Endothelial cell (in vitro differentiated cells): Measurements from ENCODE around the gene BMPER. TPM values are rescaled to one million over a fixed set of nuclear protein-coding genes. Genes with fewer than 3 reads are reported as not detected.

Experiments used
- DNase-seq: peaks from one replicate; pipeline ENCODE4 v3.0.0; 2021; ENCODE audit warnings: low spot score
- H3K27ac Mint-ChIP-seq: one replicate; pipeline ENCODE4 v1.8.0; 2021; ENCODE audit warnings: mixed read lengths, inconsistent platforms; ENCODE audit not compliant: unreplicated experiment
- H3K27me3 Mint-ChIP-seq: one replicate; pipeline ENCODE4 v1.8.0; 2021; ENCODE audit warnings: mild to moderate bottlenecking, moderate library complexity, mixed read lengths, inconsistent platforms; ENCODE audit not compliant: unreplicated experiment
- H3K36me3 Mint-ChIP-seq: one replicate; pipeline ENCODE4 v1.8.0; 2021; ENCODE audit warnings: mild to moderate bottlenecking, low read depth, mixed read lengths, inconsistent platforms; ENCODE audit not compliant: unreplicated experiment
- H3K4me1 Mint-ChIP-seq: one replicate; pipeline ENCODE4 v1.8.0; 2021; ENCODE audit warnings: mild to moderate bottlenecking, mixed read lengths, inconsistent platforms; ENCODE audit not compliant: unreplicated experiment
- H3K4me3 Mint-ChIP-seq: one replicate; pipeline ENCODE4 v1.8.0; 2021; ENCODE audit warnings: mild to moderate bottlenecking, mixed read lengths, inconsistent platforms; ENCODE audit not compliant: unreplicated experiment
- H3K9me3 Mint-ChIP-seq: one replicate; pipeline ENCODE4 v1.8.0; 2021; ENCODE audit warnings: mixed read lengths, inconsistent platforms; ENCODE audit not compliant: unreplicated experiment
- total RNA-seq: library from RNA; stranded (reverse); fragmentation: NEBNext Ultra II Directional; extraction: Animal tissue kit (Norgen Biotek cat#: 25700); gene quantifications from one replicate; pipeline ENCODE4 v1.2.1, GENCODE V29; 2021; ENCODE audit not compliant: unreplicated experiment
- TF ChIP-seq, protein P1 (sequence below): fragments of 200-600 bp; sonication (generic); IDR thresholded peaks from one replicate; pipeline ENCODE4 v1.5.0; 2021; ENCODE audit warnings: antibody characterized with exemption; ENCODE audit not compliant: unreplicated experiment

BMPER gene
- total RNA-seq, 1 donor from 2014 or later, result 2.5 TPM

DNA sequence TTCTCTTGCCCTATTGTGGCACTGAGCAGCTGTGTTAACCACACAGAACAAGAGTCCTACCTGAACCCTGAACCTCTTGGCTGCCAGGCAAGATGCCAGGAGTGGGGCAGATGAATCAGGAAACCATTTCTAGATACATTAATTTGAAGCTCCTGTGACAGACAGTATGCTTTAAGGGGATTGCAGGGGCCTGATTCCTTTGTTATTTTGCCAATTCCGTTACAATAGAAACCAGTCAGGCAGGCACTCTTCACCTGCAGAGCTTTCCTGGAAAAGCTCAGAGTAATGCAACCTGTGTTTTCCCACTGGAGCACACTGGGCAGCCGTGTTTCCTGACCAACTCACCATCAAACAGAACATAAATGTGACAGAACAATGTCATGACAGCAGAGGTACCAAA is 233.1 kb downstream of the BMPER start:
- Mint-ChIP-seq H3K4me1 (peaks cover 3% of the 10 kb centered on the region), H3K27me3 (no peaks in the 10 kb centered on the region), H3K27ac (no peak overlapping the region), H3K36me3 (no peaks in the 10 kb centered on the region), H3K9me3 (no peaks in the 10 kb centered on the region), H3K4me3 (no peak overlapping the region)
- no peak for DNase-seq
- TF ChIP-seq, protein P1, sequence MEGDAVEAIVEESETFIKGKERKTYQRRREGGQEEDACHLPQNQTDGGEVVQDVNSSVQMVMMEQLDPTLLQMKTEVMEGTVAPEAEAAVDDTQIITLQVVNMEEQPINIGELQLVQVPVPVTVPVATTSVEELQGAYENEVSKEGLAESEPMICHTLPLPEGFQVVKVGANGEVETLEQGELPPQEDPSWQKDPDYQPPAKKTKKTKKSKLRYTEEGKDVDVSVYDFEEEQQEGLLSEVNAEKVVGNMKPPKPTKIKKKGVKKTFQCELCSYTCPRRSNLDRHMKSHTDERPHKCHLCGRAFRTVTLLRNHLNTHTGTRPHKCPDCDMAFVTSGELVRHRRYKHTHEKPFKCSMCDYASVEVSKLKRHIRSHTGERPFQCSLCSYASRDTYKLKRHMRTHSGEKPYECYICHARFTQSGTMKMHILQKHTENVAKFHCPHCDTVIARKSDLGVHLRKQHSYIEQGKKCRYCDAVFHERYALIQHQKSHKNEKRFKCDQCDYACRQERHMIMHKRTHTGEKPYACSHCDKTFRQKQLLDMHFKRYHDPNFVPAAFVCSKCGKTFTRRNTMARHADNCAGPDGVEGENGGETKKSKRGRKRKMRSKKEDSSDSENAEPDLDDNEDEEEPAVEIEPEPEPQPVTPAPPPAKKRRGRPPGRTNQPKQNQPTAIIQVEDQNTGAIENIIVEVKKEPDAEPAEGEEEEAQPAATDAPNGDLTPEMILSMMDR, result no peak

DNA sequence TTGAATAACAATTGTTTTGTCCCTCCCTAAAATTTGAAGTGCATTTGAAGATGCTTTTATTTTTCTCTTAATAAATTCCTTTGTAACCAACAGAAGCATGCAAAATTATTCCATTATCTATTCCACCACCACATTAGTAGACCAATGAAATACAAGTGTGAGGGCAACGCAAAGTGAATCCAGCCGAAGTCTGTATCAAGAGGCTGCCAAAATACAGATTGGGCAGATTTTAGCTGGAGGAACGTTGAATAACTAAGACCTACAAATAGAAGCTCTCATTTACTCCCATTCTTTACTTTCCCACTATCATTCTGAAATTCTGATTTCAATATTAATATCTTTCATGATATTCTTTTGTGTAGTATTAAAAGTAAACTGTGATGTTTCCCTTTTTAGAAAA is 233.7 kb downstream of the BMPER start:
- no peaks in the 10 kb centered on the region for H3K9me3 Mint-ChIP-seq
- no peaks in the 10 kb centered on the region for H3K36me3 Mint-ChIP-seq
- peaks cover 3% of the 10 kb centered on the region for H3K4me1 Mint-ChIP-seq
- TF ChIP-seq, protein P1, result no peak
- no peak overlapping the region for H3K4me3 Mint-ChIP-seq
- DNase-seq, result no peak
- no peaks in the 10 kb centered on the region for H3K27me3 Mint-ChIP-seq
- no peak overlapping the region for H3K27ac Mint-ChIP-seq

DNA sequence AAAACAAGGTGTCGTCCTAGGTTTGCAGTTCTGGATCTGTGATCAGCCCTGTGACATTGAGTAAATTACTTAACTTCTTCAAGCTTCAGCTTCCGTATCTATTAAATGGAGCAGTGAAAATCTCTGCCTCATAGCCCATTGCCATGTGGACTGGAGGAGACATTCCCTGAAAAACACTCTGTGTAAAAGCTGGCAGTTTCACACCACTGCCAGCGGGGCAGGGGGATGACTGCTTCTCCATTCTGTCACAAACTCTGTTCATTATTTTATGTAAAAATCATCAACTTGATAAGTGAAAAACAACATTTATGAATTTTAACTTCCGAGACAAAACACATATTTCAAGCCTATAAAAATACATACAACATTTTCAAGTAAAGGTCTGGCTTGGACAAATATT is 234.7 kb downstream of the BMPER start:
- DNase-seq, result no peak
- H3K36me3 Mint-ChIP-seq, result no peaks in the 10 kb centered on the region
- no peak overlapping the region for H3K4me3 Mint-ChIP-seq
- H3K4me1 Mint-ChIP-seq, result peaks cover 2% of the 10 kb centered on the region
- TF ChIP-seq, protein P1, result no peak
- H3K27ac Mint-ChIP-seq, result no peak overlapping the region
- no peaks in the 10 kb centered on the region for H3K27me3 Mint-ChIP-seq
- H3K9me3 Mint-ChIP-seq, result no peaks in the 10 kb centered on the region

DNA sequence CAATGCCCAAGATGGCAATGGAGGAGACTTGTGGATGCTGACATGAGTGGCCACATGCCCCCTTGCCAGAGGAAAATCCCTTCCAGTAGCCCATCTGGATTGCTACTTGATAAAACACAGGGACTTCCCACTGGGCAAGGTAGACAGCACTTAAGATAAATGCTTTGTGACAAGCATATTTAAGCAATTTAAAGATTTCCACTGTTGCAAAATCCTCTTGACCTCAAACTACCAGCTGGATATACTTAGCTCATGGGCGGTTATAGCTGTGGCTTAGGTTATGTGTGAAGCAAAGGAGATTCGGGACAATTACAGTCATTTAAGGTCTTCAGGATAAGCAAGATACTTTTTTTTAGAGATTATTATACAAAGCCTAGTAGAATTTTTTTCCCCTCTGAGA is 238.1 kb downstream of the BMPER start:
- Mint-ChIP-seq H3K9me3 (no peaks in the 10 kb centered on the region), H3K36me3 (no peaks in the 10 kb centered on the region), H3K4me1 (no peaks in the 10 kb centered on the region), H3K27me3 (no peaks in the 10 kb centered on the region), H3K4me3 (no peak overlapping the region), H3K27ac (no peak overlapping the region)
- no peak for DNase-seq
- TF ChIP-seq, protein P1, result no peak

DNA sequence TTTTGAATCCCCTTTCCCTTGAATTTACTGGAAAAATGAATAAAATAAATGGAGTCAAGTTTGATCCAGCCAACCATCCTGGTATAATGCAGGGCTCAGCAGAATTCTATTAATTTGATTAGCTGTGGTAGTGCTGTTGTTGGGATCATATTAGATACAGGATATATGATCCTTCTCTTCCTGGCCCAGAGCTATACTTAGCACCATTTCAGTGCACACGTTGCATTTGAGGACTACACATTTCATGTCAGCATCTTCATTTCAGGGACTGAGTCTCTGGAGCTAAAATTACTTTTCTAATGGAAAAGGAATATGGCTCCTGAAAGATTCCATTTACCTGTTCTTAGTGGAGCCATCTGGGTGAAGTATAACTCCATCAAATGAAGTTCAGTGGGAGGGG is 240.3 kb downstream of the BMPER start:
- H3K9me3 Mint-ChIP-seq, result no peaks in the 10 kb centered on the region
- TF ChIP-seq, protein P1, result no peak
- H3K36me3 Mint-ChIP-seq, result no peaks in the 10 kb centered on the region
- no peak overlapping the region for H3K4me3 Mint-ChIP-seq
- DNase-seq, result no peak
- H3K4me1 Mint-ChIP-seq, result no peaks in the 10 kb centered on the region
- no peak overlapping the region for H3K27ac Mint-ChIP-seq
- H3K27me3 Mint-ChIP-seq, result no peaks in the 10 kb centered on the region
